ENCODE results near the gene DHRSX.
"Not testable (repeated sequence)": the region's sequence is repeated elsewhere in the genome, so short reads cannot be mapped to it uniquely, and the experiment has no call there.

The DHRSX gene

GRCh38 chrX:2371026-2371711 is 129.6 kb downstream of the DHRSX start:
- TF ChIP-seq MYC (IDR thresholded peaks at IDR 0.05; ENCODE audit: low read depth, low read length) (no peak), POLR2A (IDR thresholded peaks at IDR 0.05; ENCODE audit: extremely low read depth, insufficient read length) (no peak), CTCF (IDR thresholded peaks at IDR 0.05; ENCODE audit: low read depth, low read length) (no peak), MAX (IDR thresholded peaks at IDR 0.05; ENCODE audit: low read depth, low read length) (no peak)
- no peak for DNase-seq (ENCODE audit: low read depth)
- no peak overlapping the region for H3K4me3 ChIP-seq (ENCODE audit: low read depth, low read length)

- DNase-seq (ENCODE audit: low read depth), result no peak
- no peak overlapping the region for H3K4me3 ChIP-seq (ENCODE audit: low read depth, low read length)
- TF ChIP-seq MYC (IDR thresholded peaks at IDR 0.05; ENCODE audit: low read depth, low read length) (no peak), POLR2A (IDR thresholded peaks at IDR 0.05; ENCODE audit: extremely low read depth, insufficient read length) (no peak), MAX (IDR thresholded peaks at IDR 0.05; ENCODE audit: low read depth, low read length) (no peak), CTCF (IDR thresholded peaks at IDR 0.05; ENCODE audit: low read depth, low read length) (no peak)
Observed at GRCh38 chrX:2370456-2370855, 130.3 kb downstream of the DHRSX start.

GRCh38 chrX:2369206-2369605 is 131.6 kb downstream of the DHRSX start:
- TF ChIP-seq CTCF (IDR thresholded peaks at IDR 0.05; ENCODE audit: low read depth, low read length) (no peak), MYC (IDR thresholded peaks at IDR 0.05; ENCODE audit: low read depth, low read length) (no peak)
- H3K4me3 ChIP-seq (ENCODE audit: low read depth, low read length), result no peak overlapping the region
- DNase-seq (ENCODE audit: low read depth), result no peak

GRCh38 chrX:2360731-2361130 is 140.0 kb downstream of the DHRSX start:
- no peak for DNase-seq (ENCODE audit: low read depth)
- H3K4me3 ChIP-seq (ENCODE audit: low read depth, low read length), result no peak overlapping the region
- TF ChIP-seq POLR2A (IDR thresholded peaks at IDR 0.05; ENCODE audit: extremely low read depth, insufficient read length), result no peak
- TF ChIP-seq MAX (IDR thresholded peaks at IDR 0.05; ENCODE audit: low read depth, low read length), result no peak
- no peak for TF ChIP-seq CTCF (IDR thresholded peaks at IDR 0.05; ENCODE audit: low read depth, low read length)
- no peak for TF ChIP-seq MYC (IDR thresholded peaks at IDR 0.05; ENCODE audit: low read depth, low read length)

GRCh38 chrX:2359522-2359921 is 141.3 kb downstream of the DHRSX start:
- not testable (repeated sequence) for H3K4me3 ChIP-seq (ENCODE audit: low read depth, low read length); DNase-seq (ENCODE audit: low read depth)

- no peak overlapping the region for H3K4me3 ChIP-seq (ENCODE audit: low read depth, low read length)
- no peak for TF ChIP-seq CTCF (IDR thresholded peaks at IDR 0.05; ENCODE audit: low read depth, low read length)
- no peak for TF ChIP-seq MAX (IDR thresholded peaks at IDR 0.05; ENCODE audit: low read depth, low read length)
- TF ChIP-seq MYC (IDR thresholded peaks at IDR 0.05; ENCODE audit: low read depth, low read length), result no peak
- TF ChIP-seq POLR2A (IDR thresholded peaks at IDR 0.05; ENCODE audit: extremely low read depth, insufficient read length), result no peak
- no peak for DNase-seq (ENCODE audit: low read depth)
Observed at GRCh38 chrX:2351999-2352995, 148.5 kb downstream of the DHRSX start.

Measured in NB4 (cell line).